HG02588 (cell line): Measurements from ENCODE around the gene STK17B.
A peak's percentile ranks its signal among the peaks of the same experiment; 100 is the strongest.

Experiments
- ATAC-seq: cut with Tn5 transposase; IDR thresholded peaks from one replicate; pipeline ENCODE4 v1.9.1; 2021; ENCODE audit warnings: mild to moderate bottlenecking, moderate library complexity; ENCODE audit not compliant: unreplicated experiment

The STK17B gene

DNA sequence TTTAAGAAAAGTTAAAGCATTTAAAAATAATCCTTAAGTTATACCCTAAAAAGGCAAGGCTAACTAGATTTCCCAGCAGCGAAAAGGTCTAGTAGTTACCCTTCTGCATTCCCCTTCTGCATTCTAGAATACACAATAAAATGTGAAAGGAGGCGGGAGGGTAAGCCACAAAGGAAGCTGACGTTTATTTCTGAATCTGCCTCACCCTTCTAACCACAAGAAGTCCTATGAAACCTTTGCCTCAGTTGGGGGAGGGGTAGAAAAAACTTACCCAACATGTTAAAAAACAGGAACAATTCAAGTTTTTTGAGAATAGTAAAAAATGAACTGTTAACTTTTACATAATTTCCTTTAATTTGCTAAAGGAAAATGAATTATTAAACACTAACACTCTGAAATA, 11.3 kb downstream of the STK17B start:
- peak; percentile 82 for ATAC-seq

DNA sequence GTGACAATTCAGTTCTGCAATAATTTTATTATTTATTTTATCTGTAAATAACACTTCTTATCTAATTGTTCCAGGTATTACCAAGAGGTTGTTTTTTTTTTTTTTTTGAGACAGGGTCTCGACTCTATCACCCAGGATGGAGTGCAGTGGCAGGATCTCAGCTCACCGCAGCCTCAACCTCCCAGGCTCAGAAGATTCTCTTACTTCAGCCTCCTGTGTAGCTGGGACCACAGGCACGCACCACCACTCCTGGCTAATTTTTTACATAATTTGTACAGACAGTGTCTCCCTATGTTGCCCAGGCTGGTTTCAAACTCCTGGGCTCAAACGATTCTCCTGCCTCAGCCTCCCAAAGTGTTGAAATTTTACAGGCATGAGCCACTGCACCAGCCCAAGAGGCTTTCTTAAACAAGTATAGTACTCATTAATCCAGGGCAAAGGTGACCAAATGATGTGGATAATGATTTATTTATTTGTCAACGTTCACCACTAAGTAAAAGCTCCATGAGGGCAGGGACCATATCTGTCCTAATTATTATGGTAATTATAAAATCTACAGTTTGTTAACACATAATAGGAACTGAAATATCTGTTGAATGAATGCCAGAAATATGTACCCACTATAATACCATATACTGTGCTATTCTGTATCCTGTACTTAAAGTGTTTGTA, 12.0 kb downstream of the STK17B start:
- ATAC-seq, result no peak

- no peak for ATAC-seq
These were observed 15.8 kb downstream of the STK17B start for GRCh38 chr2:196155575-196155974.

- no peak for ATAC-seq
These were observed 17.9 kb downstream of the STK17B start for GRCh38 chr2:196153480-196153879.

DNA sequence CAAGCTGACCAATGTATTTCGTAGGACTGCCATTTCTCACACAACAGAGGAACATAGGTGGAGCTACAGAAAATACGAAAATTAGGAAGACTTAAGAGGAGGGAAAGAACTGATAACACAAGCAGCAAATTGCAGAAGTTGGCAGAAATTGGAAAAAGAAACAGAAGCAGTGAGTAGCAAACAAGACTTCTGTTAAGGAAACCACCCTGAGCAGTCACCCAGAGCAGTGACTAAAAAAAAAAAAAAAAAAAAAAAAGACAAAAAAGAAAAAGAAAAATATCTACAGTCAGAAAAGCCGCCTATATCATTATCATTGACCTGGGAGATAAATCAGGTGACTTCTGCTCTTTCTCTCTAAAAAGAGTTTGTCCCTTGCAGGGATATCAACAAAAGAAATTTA, 21.4 kb downstream of the STK17B start:
- ATAC-seq, result no peak

DNA sequence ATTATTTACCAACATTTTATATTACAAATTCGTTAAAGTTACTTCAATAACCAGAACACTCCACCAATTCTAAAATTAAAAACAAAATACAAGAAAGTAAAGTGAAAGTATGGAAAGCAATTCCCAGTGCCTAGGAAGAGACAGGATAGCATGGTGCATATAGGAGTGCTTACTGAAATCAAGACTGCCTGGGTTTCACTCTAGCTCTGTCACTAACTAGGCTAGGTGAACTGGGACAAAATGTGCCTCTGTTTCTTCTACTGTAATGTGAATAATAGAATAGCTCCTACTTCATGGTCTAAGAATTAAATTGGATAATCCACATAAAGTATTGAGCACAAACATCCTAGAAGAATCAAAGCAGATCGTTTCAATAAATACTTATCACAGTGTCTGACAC, 22.6 kb downstream of the STK17B start:
- ATAC-seq, result no peak

DNA sequence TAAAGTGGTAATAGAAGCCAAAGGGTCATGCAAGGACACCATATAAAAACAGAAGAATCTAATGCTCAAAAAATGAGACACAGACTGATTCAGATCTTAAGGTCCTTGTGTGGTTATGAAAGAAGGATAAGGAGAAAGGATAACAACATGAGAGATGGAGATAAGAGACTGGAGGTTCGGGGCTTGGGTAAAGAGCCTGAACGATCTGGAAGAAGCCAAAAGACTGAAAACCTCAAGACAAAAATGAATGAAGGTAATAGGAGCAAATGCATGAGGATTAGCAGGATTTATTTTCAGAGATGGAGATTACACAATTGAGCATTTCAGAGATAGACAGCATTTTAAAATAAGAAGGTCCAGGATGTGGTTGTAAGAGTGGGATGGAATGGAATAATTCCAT, 26.1 kb downstream of the STK17B start:
- ATAC-seq, result no peak

DNA sequence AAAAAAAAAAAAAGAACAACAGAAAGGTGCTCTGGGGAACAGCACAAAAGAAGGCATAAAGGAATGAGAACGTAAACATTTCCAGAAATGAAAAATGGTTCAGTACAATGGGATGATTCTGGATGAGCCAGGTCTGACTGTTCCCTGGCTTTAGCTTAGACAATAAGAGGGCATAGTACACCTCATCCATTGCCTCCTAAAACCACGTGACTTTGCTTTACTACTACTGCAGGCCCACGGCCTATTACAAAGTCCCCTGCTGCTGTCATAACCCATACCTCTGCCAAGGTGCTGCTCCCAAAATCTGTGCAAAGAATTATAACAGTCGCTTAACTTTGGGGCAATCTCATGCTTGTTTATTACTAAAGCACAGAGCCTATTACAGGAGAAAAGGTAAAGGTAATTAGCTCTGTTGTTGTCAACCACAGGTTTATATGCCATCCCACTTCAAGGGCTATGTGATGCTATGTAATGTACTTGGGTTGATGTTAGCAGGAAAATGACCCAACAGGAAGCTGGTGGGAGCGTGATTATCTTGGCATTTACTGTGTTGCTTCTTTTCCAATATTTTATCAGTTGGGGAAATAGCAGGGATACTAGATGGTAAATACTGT, 26.8 kb downstream of the STK17B start:
- no peak for ATAC-seq

DNA sequence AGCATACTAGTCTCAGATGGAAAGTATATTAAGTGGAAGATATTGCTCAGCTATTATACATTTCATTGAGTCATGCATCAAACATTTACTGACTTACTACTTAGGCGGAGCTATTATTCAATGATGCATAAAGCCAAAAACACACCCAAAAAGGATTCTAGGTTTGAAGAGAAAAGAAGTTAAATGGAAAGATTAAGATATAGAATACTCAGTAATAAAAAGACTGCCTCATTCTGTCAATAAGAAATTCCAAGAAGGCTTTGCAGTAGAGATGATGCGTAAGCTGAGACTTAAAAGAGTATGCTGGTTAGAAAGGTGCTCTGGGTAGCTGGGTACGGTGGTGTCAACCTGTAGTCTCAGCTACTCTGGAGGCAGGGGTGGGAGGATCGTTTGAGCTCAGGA, 27.6 kb downstream of the STK17B start:
- ATAC-seq, result no peak

GRCh38 chr2:196142825-196143224, 28.6 kb downstream of the STK17B start:
- ATAC-seq, result no peak

DNA sequence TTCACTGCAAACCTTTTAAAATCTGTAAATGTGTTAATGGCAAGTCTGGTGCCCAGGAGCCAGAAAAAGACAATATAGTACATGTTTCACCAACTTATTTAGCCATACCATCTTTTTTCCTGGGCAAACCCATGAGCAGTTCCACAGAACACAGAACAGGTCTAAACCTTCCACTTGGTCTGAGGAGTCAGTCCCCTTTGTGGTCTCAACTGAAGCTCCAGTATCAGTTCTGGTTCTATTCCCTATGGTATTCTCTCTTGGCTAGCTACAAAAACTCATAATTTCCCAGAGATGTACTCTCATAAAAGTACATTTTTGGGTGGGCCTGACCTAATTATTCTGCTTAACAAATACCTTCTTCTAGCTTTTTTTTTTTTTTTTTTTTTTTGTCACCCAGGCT, 31.2 kb downstream of the STK17B start:
- no peak for ATAC-seq

DNA sequence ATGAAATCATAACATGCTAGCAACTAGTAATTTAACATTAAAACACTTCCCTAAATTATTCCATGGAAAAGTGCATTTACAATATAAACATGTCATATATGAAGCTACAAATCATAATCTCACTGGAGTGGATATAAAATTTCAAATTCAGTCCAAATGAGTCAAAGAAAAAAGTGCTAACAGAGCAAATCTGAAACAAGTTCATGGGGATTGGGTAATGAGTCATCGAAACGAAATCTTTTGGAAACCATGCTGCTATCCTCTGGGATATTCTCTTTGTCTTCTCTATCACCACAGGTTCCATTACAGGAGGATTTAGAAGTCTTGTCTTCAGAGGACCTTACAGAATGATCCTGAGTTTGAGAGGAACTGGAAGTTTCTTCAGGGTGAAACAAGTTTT, 34.1 kb downstream of the STK17B start:
- ATAC-seq, result no peak

DNA sequence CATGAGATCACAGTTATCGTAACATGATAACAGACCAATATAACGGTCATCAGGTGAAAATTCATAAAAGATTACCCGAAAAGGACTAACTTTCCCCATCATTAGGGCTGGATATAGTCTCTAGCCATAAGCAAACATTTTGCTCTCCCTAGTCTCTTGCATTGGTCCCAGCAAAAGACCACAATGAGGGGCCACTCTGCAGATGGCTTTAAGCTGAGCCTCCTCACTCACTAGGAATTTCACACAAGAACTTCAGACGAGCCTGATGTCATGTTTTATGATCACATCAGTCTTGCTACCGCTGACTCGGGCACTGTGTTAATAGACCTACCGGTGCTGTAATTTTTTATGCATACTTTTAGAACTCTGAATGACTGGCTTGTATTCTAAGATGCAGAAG, 35.2 kb downstream of the STK17B start:
- no peak for ATAC-seq

DNA sequence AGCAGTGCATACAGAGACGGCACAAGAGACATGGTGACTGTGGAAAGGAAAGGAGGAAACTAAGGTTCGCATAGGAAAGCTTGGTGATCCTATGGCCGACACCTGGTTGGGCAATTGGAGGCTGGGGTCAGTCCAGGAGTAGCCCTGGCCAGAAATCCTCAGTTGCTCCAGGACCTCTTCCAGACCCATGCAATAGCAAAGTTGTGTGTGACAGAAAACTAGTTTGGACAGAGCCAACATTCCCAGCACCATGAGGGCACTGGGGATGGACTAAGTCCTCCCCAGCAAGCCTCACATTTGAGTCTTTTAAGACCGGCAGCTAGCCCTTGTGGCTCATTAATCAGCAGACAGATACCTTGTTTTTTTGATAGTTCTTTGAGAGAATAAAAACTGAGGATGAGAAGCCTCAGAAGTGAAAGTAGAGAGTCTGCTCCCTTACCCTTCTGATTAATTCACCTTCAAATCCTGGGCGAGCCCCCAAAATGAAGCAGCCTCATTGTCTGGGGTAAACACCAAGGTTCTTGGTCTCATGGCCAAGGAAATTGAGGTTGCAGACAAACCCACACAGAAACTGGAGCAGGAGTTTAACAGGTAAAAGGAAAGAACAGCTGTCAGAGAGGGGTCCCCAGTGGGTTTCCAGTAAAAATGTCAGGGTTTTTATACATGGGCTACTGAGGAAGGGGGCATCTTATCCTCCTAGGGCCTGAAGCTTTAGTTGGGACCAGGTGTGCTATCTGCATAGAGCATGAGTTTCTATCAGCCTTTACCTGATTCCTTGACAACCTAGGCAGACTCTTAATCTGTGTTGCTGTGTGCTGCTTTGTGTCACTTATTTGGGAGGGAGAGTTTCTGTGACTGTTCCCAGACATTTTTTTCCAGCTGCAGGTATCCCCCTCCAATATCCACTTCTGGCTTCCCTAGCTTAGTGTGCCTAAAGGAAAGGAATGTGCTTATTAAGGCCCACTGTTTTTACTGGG, 39.1 kb downstream of the STK17B start:
- no peak for ATAC-seq

GRCh38 chr2:196131384-196131937, 39.9 kb downstream of the STK17B start:
- ATAC-seq, result no peak

GRCh38 chr2:196130039-196130825, 41.1 kb downstream of the STK17B start:
- no peak for ATAC-seq

GRCh38 chr2:196128749-196129148, 42.6 kb downstream of the STK17B start:
- no peak for ATAC-seq

- ATAC-seq, result no peak
These were observed 45.8 kb downstream of the STK17B start for GRCh38 chr2:196125596-196125995.

- ATAC-seq, result no peak
These were observed 47.6 kb downstream of the STK17B start for GRCh38 chr2:196123679-196124373.

DNA sequence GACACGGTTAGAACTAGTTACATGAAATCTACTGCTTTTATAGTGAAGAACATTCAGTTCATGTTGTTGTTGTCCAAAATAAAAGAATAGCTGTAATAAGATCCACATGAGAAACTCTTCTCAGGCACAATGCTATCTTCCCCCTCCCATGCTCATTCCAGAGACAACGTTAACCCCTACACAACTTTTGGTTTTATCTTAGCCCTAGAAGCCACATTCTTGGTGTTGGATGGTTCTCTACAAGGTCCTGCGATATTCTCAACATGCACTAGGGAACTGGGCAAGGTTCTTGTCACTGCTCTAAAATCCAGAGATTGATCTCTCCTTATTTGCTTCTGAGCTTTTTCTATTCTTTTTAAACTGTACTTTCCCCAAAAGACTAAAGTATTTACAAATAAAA, 51.5 kb downstream of the STK17B start:
- ATAC-seq, result no peak
